Mesangial cell (primary cell): ENCODE results near the gene FER1L5. TPM values are rescaled to one million over a fixed set of nuclear protein-coding genes. Genes with fewer than 3 reads are reported as not detected.

ENCODE experiments used
- total RNA-seq: library from RNA; depleted of rRNA; stranded (reverse); fragments of >200 nt; gene quantifications from 2 replicates; pipeline ENCODE4 v1.2.3, GENCODE V29; 2015

The FER1L5 gene
- under 0.01 TPM in 1 of 2 replicates, not detected in the other for total RNA-seq

DNA sequence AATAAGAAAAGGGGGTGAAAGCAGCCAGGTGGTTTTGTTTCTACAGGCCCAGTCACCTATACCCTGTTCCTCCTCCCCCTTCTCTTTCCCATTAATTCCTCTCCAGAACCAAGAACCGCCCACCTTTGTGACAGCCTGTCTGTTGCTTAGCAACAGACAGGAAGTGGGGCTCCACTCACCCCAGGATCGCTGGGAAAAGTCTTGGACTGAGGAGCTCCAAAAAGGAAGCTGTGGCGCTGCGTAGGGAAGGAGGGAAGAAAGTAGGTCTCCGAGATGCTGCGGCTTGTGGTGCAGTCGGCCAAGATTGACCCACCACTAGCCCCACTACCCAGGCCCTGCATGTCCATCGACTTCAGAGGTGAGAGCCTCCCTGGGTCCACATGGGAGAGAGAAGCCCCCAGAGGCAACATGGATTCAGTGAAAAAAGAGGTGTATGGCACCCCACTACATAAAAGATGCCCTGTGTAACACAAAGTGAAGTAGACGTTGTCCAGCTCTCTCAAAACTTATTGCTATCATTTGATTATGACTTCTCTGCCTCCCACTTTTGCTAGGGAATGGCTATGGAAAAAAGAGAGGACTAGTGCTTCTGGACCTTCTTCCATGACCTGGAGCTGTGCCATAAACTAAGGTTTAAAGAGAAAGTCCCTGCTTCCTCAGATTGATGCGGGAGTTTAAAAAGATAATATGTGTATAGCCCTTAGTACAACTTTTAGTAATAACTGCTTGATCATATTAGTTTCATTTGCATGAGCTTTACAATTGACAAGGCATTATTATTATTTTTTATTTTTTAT lies at the start of gene FER1L5:
FER1L5 (plus strand) TSS at position 201 of the 797 bp plus-strand sequence; CDS start at position 274, 73 bp downstream.

DNA sequence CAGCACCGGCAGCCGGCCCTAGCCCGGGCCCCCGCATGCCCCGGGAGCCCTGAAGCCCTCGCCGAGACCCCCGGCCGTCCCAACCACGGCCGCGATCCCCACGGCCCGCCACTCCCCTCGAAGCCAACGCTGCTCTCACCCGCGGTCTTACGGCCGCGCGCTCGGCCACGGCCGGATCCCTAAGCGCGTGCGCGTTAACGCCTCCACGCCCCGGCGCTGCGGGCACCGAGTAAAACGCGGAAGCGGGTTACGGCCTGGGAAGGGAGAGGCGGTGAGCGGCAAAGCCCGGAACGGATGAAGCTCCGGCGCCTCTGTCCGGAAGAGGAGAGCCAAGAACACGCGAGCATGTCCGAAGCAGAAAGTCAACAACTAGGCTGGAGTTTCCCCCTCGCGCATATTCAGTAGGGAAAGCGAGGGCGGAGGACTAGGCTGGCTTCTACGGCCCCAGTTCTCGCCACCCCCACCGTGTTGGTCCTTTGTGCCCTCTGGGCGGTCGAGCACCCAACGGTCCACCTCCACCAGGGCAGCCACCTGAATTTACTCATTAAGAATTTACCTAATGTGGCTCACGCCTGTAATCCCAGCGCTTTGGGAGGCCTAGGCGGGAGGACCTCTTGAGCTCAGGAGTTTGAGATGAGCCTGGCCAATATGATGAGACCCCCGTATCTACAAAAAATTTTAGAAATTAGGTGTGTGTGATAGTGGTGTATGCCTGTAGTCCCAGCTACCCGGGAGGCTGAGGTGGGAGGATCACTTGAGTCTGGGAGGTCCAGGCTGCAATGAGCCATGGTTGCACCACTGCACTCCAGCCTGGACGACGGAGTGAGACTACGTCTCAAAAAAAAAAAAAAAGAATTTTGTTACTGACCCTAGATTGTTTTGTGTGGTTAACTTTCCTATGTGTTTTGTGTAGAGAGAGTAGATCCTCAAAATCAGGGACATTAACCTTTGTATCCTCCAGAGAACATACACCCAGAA lies 4.1 kb upstream of the FER1L5 start, which contains the start of gene KANSL3:
KANSL3 (minus strand) TSS at position 169 of the 978 bp plus-strand sequence. CDS start 1,177 bp downstream, outside the sequence.

DNA sequence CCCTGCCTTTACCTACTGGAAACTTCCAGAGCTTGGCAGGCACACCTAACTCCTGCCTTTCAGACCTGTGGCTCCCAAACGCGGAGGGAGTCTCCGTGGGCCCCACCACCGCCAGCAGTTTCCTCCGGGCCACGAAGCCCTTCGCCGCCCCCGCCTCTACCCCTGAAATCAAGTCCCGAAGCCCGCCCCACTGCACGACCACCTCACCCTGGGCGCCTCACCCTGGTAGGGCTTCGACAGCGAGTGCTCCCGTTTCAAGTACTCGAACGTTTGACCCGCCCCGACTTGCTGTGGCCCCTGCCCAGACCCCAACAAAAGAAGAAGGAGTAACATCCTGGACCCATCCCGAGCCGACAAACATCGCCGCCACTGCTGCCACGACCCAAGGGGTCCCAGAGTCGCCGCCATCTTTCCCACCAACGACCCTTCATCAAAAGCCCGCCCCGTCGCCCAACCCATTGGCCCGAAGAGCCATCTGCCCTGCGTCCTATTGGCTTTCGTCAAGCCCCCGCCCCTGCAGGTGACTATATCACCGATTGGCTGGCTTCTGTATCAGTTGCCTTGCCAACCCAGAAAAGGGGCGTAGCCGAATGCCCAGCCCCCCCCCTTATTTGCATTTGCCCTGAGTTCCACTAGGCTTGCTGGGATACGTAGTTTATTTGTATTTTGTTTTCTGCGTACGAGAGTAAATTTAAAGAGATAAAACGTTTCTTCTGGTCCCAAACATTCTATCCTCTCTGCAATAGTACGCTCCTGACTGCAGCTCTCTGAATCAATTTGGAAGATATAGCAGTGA lies 97.3 kb downstream of the FER1L5 start, which contains the start of gene LMAN2L:
LMAN2L (minus strand) TSS at position 432 of the 796 bp plus-strand sequence; CDS start at position 408, 24 bp downstream.

Other genes starting within 250 kb of the FER1L5 start
- 0.49 and 4.2 TPM in 2 replicates for gene NEURL3, start 137.4 kb upstream of the FER1L5 start, total RNA-seq
- 19.1 and 26.6 TPM in 2 replicates for gene ARID5A, start 106.0 kb upstream of the FER1L5 start, total RNA-seq
- gene KANSL3, start 4.5 kb upstream of the FER1L5 start, total RNA-seq = 21.3 and 33.5 TPM in 2 replicates
- gene LMAN2L, start 97.3 kb downstream of the FER1L5 start, total RNA-seq = 13.1 and 16.3 TPM in 2 replicates
- gene CNNM4, start 118.1 kb downstream of the FER1L5 start, total RNA-seq = 8.0 and 8.8 TPM in 2 replicates
- gene CNNM3, start 173.5 kb downstream of the FER1L5 start, total RNA-seq = 7.2 and 13.6 TPM in 2 replicates
- gene ANKRD23, start 201.3 kb downstream of the FER1L5 start, total RNA-seq = 0.49 and 1.9 TPM in 2 replicates
- gene ANKRD39, start 215.3 kb downstream of the FER1L5 start, total RNA-seq = 22.1 and 34.7 TPM in 2 replicates
- gene SEMA4C, start 227.3 kb downstream of the FER1L5 start, total RNA-seq = 24.6 and 50.6 TPM in 2 replicates